Type B pancreatic cell (in vitro differentiated cells): ENCODE data around the gene METTL24. TPM values are rescaled to one million over a fixed set of nuclear protein-coding genes. Genes with fewer than 3 reads are reported as not detected.

Experiments used
- DNase-seq: peaks from one replicate; pipeline ENCODE4 v3.0.0; 2021; ENCODE audit warnings: mixed read lengths; ENCODE audit not compliant: unreplicated experiment; ENCODE audit errors: extremely low spot score
- H3K27ac Mint-ChIP-seq: 2 replicates; pipeline ENCODE4 v1.8.0; 2021; ENCODE audit warnings: mild to moderate bottlenecking, mixed read lengths
- H3K27me3 Mint-ChIP-seq: 2 replicates; pipeline ENCODE4 v1.8.0; 2021; ENCODE audit warnings: mixed read lengths
- H3K36me3 Mint-ChIP-seq: 2 replicates; pipeline ENCODE4 v1.8.0; 2021; ENCODE audit warnings: mixed read lengths
- H3K4me1 Mint-ChIP-seq: one replicate; pipeline ENCODE4 v1.8.0; 2021; ENCODE audit warnings: mixed read lengths; ENCODE audit not compliant: unreplicated experiment
- H3K4me3 Mint-ChIP-seq: 2 replicates; pipeline ENCODE4 v1.8.0; 2021; ENCODE audit warnings: mild to moderate bottlenecking, mixed read lengths
- H3K9me3 Mint-ChIP-seq: 2 replicates; pipeline ENCODE4 v1.8.0; 2021; ENCODE audit warnings: mixed read lengths
- total RNA-seq: library from RNA; stranded (reverse); gene quantifications from 2 replicates; pipeline ENCODE4 v1.2.1, GENCODE V29; 2021; ENCODE audit warnings: low replicate concordance
- TF ChIP-seq, protein P1 (sequence below): fragments of 200-600 bp; sonication (generic); conservative IDR thresholded peaks from 2 replicates; pipeline ENCODE4 v1.5.0; 2021; ENCODE audit warnings: antibody characterized with exemption, mild to moderate bottlenecking

Gene METTL24
- total RNA-seq, 1 donor from 2014 or later, result 10.0 TPM

DNA sequence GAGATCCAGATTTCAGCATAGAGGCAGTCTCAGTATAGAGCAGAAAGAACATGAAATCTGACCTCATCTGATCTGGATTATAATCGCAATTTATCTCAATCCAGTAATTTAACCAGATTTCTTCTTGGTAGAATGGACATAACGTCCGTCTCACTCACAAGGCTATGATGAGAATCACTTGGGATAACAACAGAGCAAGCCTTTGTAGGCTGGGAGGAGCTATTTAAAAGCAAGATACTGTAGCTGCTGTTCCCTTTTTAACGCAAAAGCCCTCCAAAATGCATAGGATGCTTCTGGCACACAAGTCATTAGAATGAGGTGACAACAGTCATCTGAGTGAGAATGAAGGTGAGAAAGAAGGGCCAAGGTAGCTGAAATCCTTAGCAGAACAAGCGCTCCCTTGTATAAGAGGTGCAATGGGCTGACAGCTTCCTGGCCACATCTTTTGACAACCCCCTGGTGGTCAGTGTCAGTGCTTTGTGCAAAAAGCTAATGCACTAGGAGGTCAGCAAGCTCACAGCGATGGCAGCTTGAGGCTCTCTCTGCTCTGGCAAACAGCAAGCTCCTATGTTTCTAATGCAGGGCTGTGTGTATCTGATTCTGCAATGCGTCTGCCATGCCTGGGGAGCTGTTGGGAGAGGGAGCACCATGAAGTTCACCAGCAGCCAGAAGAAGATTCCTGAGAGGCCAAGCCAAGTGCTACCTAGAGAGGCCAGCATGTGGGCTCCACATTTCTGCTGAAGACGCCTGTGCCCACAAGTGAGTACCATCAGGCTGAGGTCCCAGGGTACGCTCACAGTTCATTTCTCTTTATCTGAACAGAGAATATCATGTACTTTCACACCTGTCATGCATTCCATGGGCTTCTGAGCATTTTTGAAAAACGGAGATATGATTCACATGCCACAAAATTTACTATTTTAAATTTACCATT is 16.2 kb downstream of the METTL24 start:
- Mint-ChIP-seq H3K36me3 (peaks cover 4% of the 10 kb centered on the region), H3K4me3 (no peak overlapping the region), H3K4me1 (peaks cover 35% of the 10 kb centered on the region), H3K27ac (no peak overlapping the region), H3K9me3 (no peaks in the 10 kb centered on the region), H3K27me3 (no peaks in the 10 kb centered on the region)
- no peak for DNase-seq
- TF ChIP-seq, protein P1, sequence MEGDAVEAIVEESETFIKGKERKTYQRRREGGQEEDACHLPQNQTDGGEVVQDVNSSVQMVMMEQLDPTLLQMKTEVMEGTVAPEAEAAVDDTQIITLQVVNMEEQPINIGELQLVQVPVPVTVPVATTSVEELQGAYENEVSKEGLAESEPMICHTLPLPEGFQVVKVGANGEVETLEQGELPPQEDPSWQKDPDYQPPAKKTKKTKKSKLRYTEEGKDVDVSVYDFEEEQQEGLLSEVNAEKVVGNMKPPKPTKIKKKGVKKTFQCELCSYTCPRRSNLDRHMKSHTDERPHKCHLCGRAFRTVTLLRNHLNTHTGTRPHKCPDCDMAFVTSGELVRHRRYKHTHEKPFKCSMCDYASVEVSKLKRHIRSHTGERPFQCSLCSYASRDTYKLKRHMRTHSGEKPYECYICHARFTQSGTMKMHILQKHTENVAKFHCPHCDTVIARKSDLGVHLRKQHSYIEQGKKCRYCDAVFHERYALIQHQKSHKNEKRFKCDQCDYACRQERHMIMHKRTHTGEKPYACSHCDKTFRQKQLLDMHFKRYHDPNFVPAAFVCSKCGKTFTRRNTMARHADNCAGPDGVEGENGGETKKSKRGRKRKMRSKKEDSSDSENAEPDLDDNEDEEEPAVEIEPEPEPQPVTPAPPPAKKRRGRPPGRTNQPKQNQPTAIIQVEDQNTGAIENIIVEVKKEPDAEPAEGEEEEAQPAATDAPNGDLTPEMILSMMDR, result peak; percentile 78

DNA sequence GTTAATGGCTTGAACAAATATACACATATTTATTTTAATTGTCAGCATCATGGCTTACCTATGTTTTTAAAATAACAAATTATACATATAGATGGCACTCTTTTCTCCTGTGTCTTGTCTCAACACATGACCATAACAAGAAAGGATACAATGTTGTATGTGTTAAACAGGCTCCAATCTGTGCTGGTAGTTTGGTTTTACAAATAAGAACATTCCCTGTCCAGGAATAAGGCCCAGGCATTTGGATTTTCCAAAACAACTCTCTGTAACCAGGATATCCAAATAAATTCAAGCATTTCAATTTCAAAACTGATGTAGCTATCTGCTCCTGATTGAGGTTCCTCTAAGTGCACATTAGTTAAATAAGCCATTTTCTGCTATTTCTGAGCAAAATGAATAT is 17.1 kb downstream of the METTL24 start:
- H3K4me3 Mint-ChIP-seq, result no peak overlapping the region
- no peak for DNase-seq
- no peak overlapping the region for H3K27ac Mint-ChIP-seq
- peaks cover 35% of the 10 kb centered on the region for H3K4me1 Mint-ChIP-seq
- no peaks in the 10 kb centered on the region for H3K27me3 Mint-ChIP-seq
- TF ChIP-seq, protein P1, result no peak
- H3K9me3 Mint-ChIP-seq, result no peaks in the 10 kb centered on the region
- peaks cover 4% of the 10 kb centered on the region for H3K36me3 Mint-ChIP-seq

DNA sequence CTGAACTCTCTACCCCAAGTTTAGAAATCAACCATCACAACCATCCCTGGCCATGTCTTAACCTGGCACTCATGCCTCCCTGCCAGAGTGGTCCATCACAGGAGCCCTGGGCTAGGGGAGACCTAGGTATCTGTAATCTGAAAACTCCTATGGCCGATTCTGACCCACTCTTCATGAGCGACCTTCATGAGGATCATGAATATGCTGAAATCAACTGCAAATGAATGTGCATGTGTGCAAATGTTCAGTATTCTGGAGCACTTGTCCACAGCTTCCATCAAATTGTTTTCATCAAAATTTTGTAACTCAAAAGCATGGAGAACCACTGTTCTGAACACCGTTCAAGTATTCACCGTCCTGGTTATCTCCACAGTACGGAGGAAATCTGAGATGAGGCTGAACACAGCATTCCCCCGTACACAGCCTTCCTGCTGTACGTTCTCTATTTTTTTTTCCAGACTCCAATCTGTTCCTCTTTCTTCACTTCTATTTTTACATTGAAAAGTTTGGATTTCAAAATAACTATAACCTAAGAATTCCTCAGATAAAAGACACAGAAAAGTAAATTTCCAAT is 17.7 kb downstream of the METTL24 start:
- TF ChIP-seq, protein P1, result no peak
- H3K27ac Mint-ChIP-seq, result no peak overlapping the region
- no peaks in the 10 kb centered on the region for H3K9me3 Mint-ChIP-seq
- peaks cover 32% of the 10 kb centered on the region for H3K4me1 Mint-ChIP-seq
- H3K4me3 Mint-ChIP-seq, result no peak overlapping the region
- no peak for DNase-seq
- no peaks in the 10 kb centered on the region for H3K27me3 Mint-ChIP-seq
- H3K36me3 Mint-ChIP-seq, result peaks cover 4% of the 10 kb centered on the region

DNA sequence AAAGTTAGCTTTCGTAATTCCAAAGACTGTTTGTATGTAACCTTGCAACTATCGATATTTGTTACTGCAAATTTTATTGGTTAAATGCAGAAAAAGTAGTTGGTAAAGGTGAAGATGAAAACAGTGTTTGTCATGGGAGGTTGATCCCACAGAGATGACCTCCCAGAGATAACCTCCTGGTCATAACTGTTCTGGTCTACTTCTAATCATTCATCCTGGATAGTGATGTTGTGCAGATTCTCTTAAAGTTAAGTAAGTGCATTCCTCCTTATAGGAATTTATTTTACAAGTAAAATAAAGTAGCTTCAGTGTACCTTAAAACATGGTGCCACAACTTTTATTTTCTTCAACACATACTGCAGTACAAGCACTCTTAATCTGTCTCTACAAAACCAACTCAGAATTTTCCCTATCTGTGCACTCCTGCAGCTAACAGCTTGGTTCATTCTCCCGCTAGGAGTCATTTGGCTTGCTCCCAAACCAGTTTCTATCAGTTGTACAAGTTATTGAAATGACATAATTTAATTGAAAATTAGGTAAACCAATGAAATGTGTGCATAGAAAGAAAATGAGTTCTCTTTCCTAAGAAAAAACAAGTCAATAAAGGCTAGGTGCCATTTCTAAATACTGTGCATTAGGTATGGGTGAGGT is 19.2 kb downstream of the METTL24 start:
- Mint-ChIP-seq H3K27me3 (no peaks in the 10 kb centered on the region), H3K36me3 (no peaks in the 10 kb centered on the region), H3K4me1 (peaks cover 42% of the 10 kb centered on the region), H3K4me3 (no peak overlapping the region), H3K9me3 (no peaks in the 10 kb centered on the region), H3K27ac (peak overlapping the region; percentile 49)
- TF ChIP-seq, protein P1, result no peak
- DNase-seq, result no peak

DNA sequence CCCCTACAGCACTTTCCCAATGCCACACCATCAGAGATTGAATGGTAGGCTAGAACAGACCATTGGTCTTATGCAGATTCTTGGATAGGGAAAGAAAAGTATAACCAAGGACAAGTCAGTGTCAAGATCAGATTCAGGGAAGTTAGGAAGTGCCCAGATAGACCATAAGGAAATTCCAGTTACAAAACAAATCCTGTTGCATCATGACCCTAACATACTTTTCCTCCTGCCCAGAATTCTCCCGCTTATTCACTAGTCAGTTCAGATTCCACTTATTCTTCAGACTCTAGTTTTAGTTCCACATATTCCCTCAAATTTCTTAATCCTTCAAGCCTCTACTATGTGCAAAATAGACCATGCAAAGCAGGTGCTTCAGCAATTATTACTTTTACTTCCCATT is 20.7 kb downstream of the METTL24 start:
- no peak for DNase-seq
- peaks cover 38% of the 10 kb centered on the region for H3K4me1 Mint-ChIP-seq
- H3K27me3 Mint-ChIP-seq, result no peaks in the 10 kb centered on the region
- TF ChIP-seq, protein P1, result no peak
- no peaks in the 10 kb centered on the region for H3K9me3 Mint-ChIP-seq
- H3K4me3 Mint-ChIP-seq, result no peak overlapping the region
- H3K36me3 Mint-ChIP-seq, result no peaks in the 10 kb centered on the region
- no peak overlapping the region for H3K27ac Mint-ChIP-seq
